Renal cortical epithelial cell (primary cell): ENCODE results near the gene SLC26A1. TPM values are rescaled to one million over a fixed set of nuclear protein-coding genes. Genes with fewer than 3 reads are reported as not detected.
"Not testable (repeated sequence)": the region's sequence is repeated elsewhere in the genome, so short reads cannot be mapped to it uniquely, and the experiment has no call there.

Source experiments
- DNase-seq: peaks from one replicate; pipeline ENCODE4 v3.0.0-alpha.2; 2011; ENCODE audit warnings: low read depth
- total RNA-seq: library from RNA; depleted of rRNA; stranded (reverse); fragments of >200 nt; gene quantifications from 2 replicates; pipeline ENCODE4 v1.2.3, GENCODE V29; 2014

SLC26A1 gene
- total RNA-seq, 1 donor from 2014 or later, result 3.1 TPM

- DNase-seq, result no peak
Observed at GRCh38 chr4:955161-955921, 37.9 kb downstream of the SLC26A1 start.

GRCh38 chr4:954211-955020, 38.8 kb downstream of the SLC26A1 start:
- DNase-seq, result no peak

- no peak for DNase-seq
Observed at GRCh38 chr4:953574-953915, 39.7 kb downstream of the SLC26A1 start.

GRCh38 chr4:952881-953573, 40.2 kb downstream of the SLC26A1 start:
- DNase-seq, result no peak

- no peak for DNase-seq
Observed at GRCh38 chr4:951594-952468, 41.4 kb downstream of the SLC26A1 start.

GRCh38 chr4:951186-951585, 42.0 kb downstream of the SLC26A1 start:
- no peak for DNase-seq

GRCh38 chr4:950136-951020, 42.8 kb downstream of the SLC26A1 start:
- DNase-seq, result no peak

GRCh38 chr4:949656-950055, 43.5 kb downstream of the SLC26A1 start:
- no peak for DNase-seq

- no peak for DNase-seq
Observed at GRCh38 chr4:948936-949300, 44.3 kb downstream of the SLC26A1 start.

- DNase-seq, result no peak
Observed at GRCh38 chr4:948101-948935, 44.9 kb downstream of the SLC26A1 start.

- DNase-seq, result no peak
Observed at GRCh38 chr4:947491-947971, 45.7 kb downstream of the SLC26A1 start.

- DNase-seq, result no peak
Observed at GRCh38 chr4:946517-947471, 46.4 kb downstream of the SLC26A1 start.

- DNase-seq, result no peak
Observed at GRCh38 chr4:946103-946450, 47.1 kb downstream of the SLC26A1 start.

GRCh38 chr4:945274-946102, 47.7 kb downstream of the SLC26A1 start:
- DNase-seq, result no peak

GRCh38 chr4:939508-939907, 53.7 kb downstream of the SLC26A1 start:
- not testable (repeated sequence) for DNase-seq
